SIG-M5 treated with dmso at 0.1 percent for 504 hours (cell line): ENCODE results near the gene LIMS1.
"Not testable (repeated sequence)": the region's sequence is repeated elsewhere in the genome, so short reads cannot be mapped to it uniquely, and the experiment has no call there.

Source experiments
- DNase-seq: peaks from one replicate; lab custom pipeline; 2025; ENCODE audit not compliant: unreplicated experiment; lab: John Stamatoyannopoulos, UW

Gene LIMS1

GRCh38 chr2:108716971-108717370 lies 182.7 kb downstream of the LIMS1 start:
- not testable (repeated sequence) for DNase-seq

- peak; percentile 90 for DNase-seq
Observed at GRCh38 chr2:108719149-108720044, 185.1 kb downstream of the LIMS1 start, which contains the start of gene RANBP2. Gene RANBP2 (plus strand): TSS chr2:108719482. CDS start chr2:108719607, 125 bp downstream.

GRCh38 chr2:108726048-108726447 lies 191.8 kb downstream of the LIMS1 start:
- not testable (repeated sequence) for DNase-seq

- DNase-seq: not testable (repeated sequence)
Observed at GRCh38 chr2:108734656-108735055, 200.4 kb downstream of the LIMS1 start.
